KMS-11 (cell line): Measurements from ENCODE around the gene TFPT.
A peak's percentile ranks its signal among the peaks of the same experiment; 100 is the strongest.

Source experiments
- H2AFZ ChIP-seq: fragments of 200-600 bp; sonication (generic); 2 replicates; pipeline ENCODE4 v1.6.1; 2016; ENCODE audit warnings: antibody characterized with exemption, mixed run types, low read depth
- H3K27ac ChIP-seq: fragments of 200-600 bp; sonication (generic); 2 replicates; pipeline ENCODE4 v1.6.1; 2016; ENCODE audit warnings: mild to moderate bottlenecking, mixed run types
- H3K27me3 ChIP-seq: fragments of 200-600 bp; sonication (generic); 2 replicates; pipeline ENCODE4 v1.6.1; 2017; ENCODE audit warnings: mild to moderate bottlenecking, low read depth, mixed run types, moderate library complexity; ENCODE audit not compliant: insufficient read depth
- H3K36me3 ChIP-seq: fragments of 200-600 bp; sonication (generic); 2 replicates; pipeline ENCODE4 v1.6.1; 2017; ENCODE audit warnings: mild to moderate bottlenecking, mixed run types; ENCODE audit not compliant: insufficient read depth
- H3K4me1 ChIP-seq: fragments of 200-600 bp; sonication (generic); 2 replicates; pipeline ENCODE4 v1.6.1; 2016; ENCODE audit warnings: mild to moderate bottlenecking, low read depth, mixed run types; ENCODE audit not compliant: poor library complexity, severe bottlenecking
- H3K4me2 ChIP-seq: fragments of 200-600 bp; sonication (generic); 2 replicates; pipeline ENCODE4 v1.7.0; 2016; ENCODE audit warnings: mild to moderate bottlenecking, mixed run types
- H3K4me3 ChIP-seq: fragments of 200-600 bp; sonication (generic); IDR thresholded peaks from 2 replicates; pipeline ENCODE4 v1.6.1; 2017; ENCODE audit warnings: low read depth, low read length, mixed read lengths; ENCODE audit not compliant: insufficient read depth
- H3K79me2 ChIP-seq: fragments of 200-600 bp; sonication (generic); 2 replicates; pipeline ENCODE4 v1.6.1; 2016; ENCODE audit warnings: low read depth, mixed run types; ENCODE audit not compliant: insufficient read depth
- H3K9ac ChIP-seq: fragments of 200-600 bp; sonication (generic); 2 replicates; pipeline ENCODE4 v1.6.1; 2016; ENCODE audit warnings: mild to moderate bottlenecking, mixed run types
- H4K20me1 ChIP-seq: fragments of 200-600 bp; sonication (generic); 2 replicates; pipeline ENCODE4 v1.6.1; 2016; ENCODE audit warnings: mild to moderate bottlenecking, mixed run types; ENCODE audit not compliant: insufficient read depth
- CTCF ChIP-seq: fragments of 200-600 bp; sonication (generic); conservative IDR thresholded peaks from 2 replicates; pipeline ENCODE4 v1.6.1; 2017; ENCODE audit warnings: low read depth, mild to moderate bottlenecking, antibody characterized with exemption, low read length, moderate library complexity, mixed read lengths

Gene TFPT

GRCh38 chr19:54162241-54162805 is 46.9 kb upstream of the TFPT start:
- Histone ChIP-seq H3K79me2 (peaks cover 13% of the 10 kb centered on the region; the same call in 1 of the 2 replicates), H4K20me1 (no peaks in the 10 kb centered on the region), H3K4me3 (no peak overlapping the region), H3K36me3 (no peaks in the 10 kb centered on the region), H3K4me1 (peaks cover 32% of the 10 kb centered on the region), H3K4me2 (peak overlapping the region; percentile 72), H3K9ac (no peak overlapping the region), H3K27me3 (peaks cover 21% of the 10 kb centered on the region), H3K27ac (no peak overlapping the region), H2AFZ (peak overlapping the region; percentile 63; the same call in 1 of the 2 replicates)
- no peak for TF ChIP-seq CTCF

- no peak overlapping the region for H3K4me3 ChIP-seq
- H3K79me2 ChIP-seq: peaks cover 13% of the 10 kb centered on the region; the same call in 1 of the 2 replicates
- no peak overlapping the region; the same call in 1 of the 2 replicates for H3K9ac ChIP-seq
- H3K27ac ChIP-seq: no peak overlapping the region
- peak overlapping the region; percentile 52; the same call in 1 of the 2 replicates for H2AFZ ChIP-seq
- H3K36me3 ChIP-seq: no peaks in the 10 kb centered on the region
- H3K27me3 ChIP-seq: peaks cover 11% of the 10 kb centered on the region
- no peaks in the 10 kb centered on the region for H4K20me1 ChIP-seq
- H3K4me2 ChIP-seq: peak overlapping the region; percentile 35; the same call in 1 of the 2 replicates
- peaks cover 32% of the 10 kb centered on the region for H3K4me1 ChIP-seq
- no peak for TF ChIP-seq CTCF
Measured at GRCh38 chr19:54160854-54161253, 45.4 kb upstream of the TFPT start.

GRCh38 chr19:54160182-54160811 is 44.8 kb upstream of the TFPT start:
- peak overlapping the region; percentile 35 for H3K4me2 ChIP-seq
- no peaks in the 10 kb centered on the region for H3K36me3 ChIP-seq
- peaks cover 32% of the 10 kb centered on the region for H3K4me1 ChIP-seq
- peak overlapping the region; percentile 52 for H2AFZ ChIP-seq
- H3K4me3 ChIP-seq: no peak overlapping the region
- H3K27ac ChIP-seq: peak overlapping the region; percentile 55; the same call in 1 of the 2 replicates
- H3K27me3 ChIP-seq: peaks cover 6% of the 10 kb centered on the region
- H3K9ac ChIP-seq: peak overlapping the region; percentile 65
- no peaks in the 10 kb centered on the region for H4K20me1 ChIP-seq
- peaks cover 13% of the 10 kb centered on the region; the same call in 1 of the 2 replicates for H3K79me2 ChIP-seq
- no peak for TF ChIP-seq CTCF

GRCh38 chr19:54159352-54160181 is 44.1 kb upstream of the TFPT start, which contains the start of gene LENG1:
Gene LENG1, minus strand, starts transcription at chr19:54159721. Its CDS starts 26 bp downstream, at chr19:54159695.
- TF ChIP-seq CTCF: 0 out of 2 replicates have a peak, but pooled peaks have one; percentile 37
- Histone ChIP-seq H3K4me3 (no peak within 1 kb of the TSS), H3K27me3 (no peaks in the 10 kb centered on the region; the same call in 1 of the 2 replicates), H3K79me2 (peaks cover 13% of the 10 kb centered on the region; the same call in 1 of the 2 replicates), H3K4me1 (peaks cover 32% of the 10 kb centered on the region), H3K27ac (peak within 1 kb of the TSS; percentile 57), H2AFZ (peak within 1 kb of the TSS; percentile 52), H4K20me1 (no peaks in the 10 kb centered on the region), H3K36me3 (no peaks in the 10 kb centered on the region), H3K9ac (peak within 1 kb of the TSS; percentile 65), H3K4me2 (peak within 1 kb of the TSS; percentile 97)
